Measurements from ENCODE around the gene CREB3. TPM values are rescaled to one million over a fixed set of nuclear protein-coding genes. Genes with fewer than 3 reads are reported as not detected.

The CREB3 gene
- polyA plus RNA-seq, 3 donors = 17.4 to 38.7 (median 32.2) TPM

GRCh38 chr9:35756275-35757225 lies 24.1 kb downstream of the CREB3 start:
- H3K4me1 ChIP-seq (ENCODE audit: control insufficient read depth in 1 of 2, insufficient read depth in 2 of 2, low read length in 2 of 2) = peaks cover 24 to 31% of the 10 kb centered on the region in 2 donors
- no peaks in the 10 kb centered on the region for H3K27me3 ChIP-seq (ENCODE audit: control insufficient read depth in 2 of 2, insufficient read depth in 2 of 2, low read length in 2 of 2)
- peak overlapping the region; percentile 85 for H3K4me2 ChIP-seq (replicated peaks; ENCODE audit: extremely low read depth, low read length, poor library complexity, severe bottlenecking)
- no peak overlapping the region for H3K27ac ChIP-seq (ENCODE audit: low read depth in 1 of 2, low read length in 2 of 2)
- peaks cover 39% of the 10 kb centered on the region for H3K4me1 Mint-ChIP-seq
- no peaks in the 10 kb centered on the region for H3K79me2 ChIP-seq (ENCODE audit: insufficient read depth, low read length)
- peak; percentile 81 for TF ChIP-seq CTCF (IDR thresholded peaks at IDR 0.05)
- H4K20me1 ChIP-seq (ENCODE audit: insufficient read depth, low read length) = no peaks in the 10 kb centered on the region
- H3K4me3 ChIP-seq (replicated peaks in 1 of 3; ENCODE audit: low read depth in 2 of 3, low read length in 3 of 3) = peak overlapping the region; percentile 40 to 79 (median 47)
- peak; percentile 34 to 56 (median 40) for DNase-seq
- intact Hi-C loops (cut with micrococcal nuclease) = no loop called here
- H3K9ac ChIP-seq (ENCODE audit: insufficient read depth, low read length, poor library complexity, severe bottlenecking) = peak overlapping the region; percentile 50
- peak overlapping the region in 6 of 7 donors; percentile 43 to 76 (median 60) for H3K27ac Mint-ChIP-seq
- H3K36me3 Mint-ChIP-seq = peaks cover 32 to 39% of the 10 kb centered on the region in 2 donors
- peak overlapping the region; percentile 72 for H2AFZ ChIP-seq (ENCODE audit: insufficient read depth, low read depth, low read length, poor library complexity, severe bottlenecking)
- 6% methylated on average over 40 of the region's 48 CpGs for WGBS (ENCODE audit: insufficient coverage)
- peaks cover 0 to 3% (median 0%) of the 10 kb centered on the region in 7 donors for H3K9me3 Mint-ChIP-seq
- H3K4me3 Mint-ChIP-seq = peak overlapping the region; percentile 88 to 95
- H3K9me3 ChIP-seq (replicated peaks in 1 of 2; ENCODE audit: control insufficient read depth in 1 of 2, insufficient read depth in 1 of 2, low read length in 2 of 2) = no peaks in the 10 kb centered on the region
- peaks cover 0 to 4% (median 1%) of the 10 kb centered on the region in 3 donors for H3K27me3 Mint-ChIP-seq (ENCODE audit: low read depth in 3 of 3)
- peaks cover 27 to 37% of the 10 kb centered on the region in 2 donors for H3K36me3 ChIP-seq (replicated peaks in 1 of 2; ENCODE audit: control insufficient read depth in 1 of 2, insufficient read depth in 2 of 2, low read length in 2 of 2)

GRCh38 chr9:35757226-35757891 lies 24.9 kb downstream of the CREB3 start:
- H3K27ac ChIP-seq (ENCODE audit: low read depth in 1 of 2, low read length in 2 of 2) = no peak overlapping the region
- Mint-ChIP-seq H3K27ac (peak overlapping the region in 6 of 7 donors; percentile 43 to 76 (median 68)), H3K4me3 (peak overlapping the region; percentile 88 to 95), H3K27me3 (ENCODE audit: low read depth in 3 of 3) (peaks cover 1 to 4% (median 2%) of the 10 kb centered on the region in 3 donors), H3K4me1 (peaks cover 39% of the 10 kb centered on the region), H3K9me3 (peaks cover 0 to 3% (median 0%) of the 10 kb centered on the region in 7 donors), H3K36me3 (peaks cover 24 to 31% of the 10 kb centered on the region in 2 donors)
- H2AFZ ChIP-seq (ENCODE audit: insufficient read depth, low read depth, low read length, poor library complexity, severe bottlenecking) = peak overlapping the region; percentile 72
- intact Hi-C loops (cut with micrococcal nuclease) = no loop called here
- peaks cover 24 to 31% of the 10 kb centered on the region in 2 donors for H3K4me1 ChIP-seq (ENCODE audit: control insufficient read depth in 1 of 2, insufficient read depth in 2 of 2, low read length in 2 of 2)
- H4K20me1 ChIP-seq (ENCODE audit: insufficient read depth, low read length) = no peaks in the 10 kb centered on the region
- peaks cover 18 to 29% of the 10 kb centered on the region in 2 donors for H3K36me3 ChIP-seq (replicated peaks in 1 of 2; ENCODE audit: control insufficient read depth in 1 of 2, insufficient read depth in 2 of 2, low read length in 2 of 2)
- TF ChIP-seq CTCF (IDR thresholded peaks at IDR 0.05) = no peak
- peak overlapping the region; percentile 40 to 79 (median 47) for H3K4me3 ChIP-seq (replicated peaks in 1 of 3; ENCODE audit: low read depth in 2 of 3, low read length in 3 of 3)
- H3K4me2 ChIP-seq (replicated peaks; ENCODE audit: extremely low read depth, low read length, poor library complexity, severe bottlenecking) = peak overlapping the region; percentile 85
- no peaks in the 10 kb centered on the region for H3K27me3 ChIP-seq (ENCODE audit: control insufficient read depth in 2 of 2, insufficient read depth in 2 of 2, low read length in 2 of 2)
- H3K79me2 ChIP-seq (ENCODE audit: insufficient read depth, low read length) = no peaks in the 10 kb centered on the region
- peak in 2 of 3 donors; percentile 38 for DNase-seq
- H3K9me3 ChIP-seq (replicated peaks in 1 of 2; ENCODE audit: control insufficient read depth in 1 of 2, insufficient read depth in 1 of 2, low read length in 2 of 2) = no peaks in the 10 kb centered on the region
- H3K9ac ChIP-seq (ENCODE audit: insufficient read depth, low read length, poor library complexity, severe bottlenecking) = peak overlapping the region; percentile 50
- WGBS (ENCODE audit: insufficient coverage) = 2% methylated on average over 17 of the region's 20 CpGs
